CD4-positive, alpha-beta T cell (primary cell): ENCODE data around the gene CCL23. TPM values are rescaled to one million over a fixed set of nuclear protein-coding genes. Genes with fewer than 3 reads are reported as not detected.

Source experiments
- ATAC-seq: fragments of 200-7000 bp; cut with Tn5 transposase; one replicate; pipeline ENCODE4 v1.10.0; 2022; ENCODE audit warnings: mild to moderate bottlenecking; ENCODE audit not compliant: poor library complexity
- CTCF ChIA-PET: fragments of 350-600 bp; sonication (Branson Sonifier 250); formaldehyde crosslinking; loops from one replicate; lab custom pipeline; 2021; ENCODE audit warnings: antibody characterized with exemption, inconsistent platforms; lab: Charles Lee
- POLR2A ChIA-PET: fragments of 350-600 bp; sonication (Branson Sonifier 250); formaldehyde crosslinking; loops from one replicate; lab custom pipeline; 2021; ENCODE audit warnings: antibody characterized with exemption, inconsistent platforms; lab: Charles Lee
- DNase-seq, 14 experiments: peaks; one replicate each; pipeline ENCODE4 v3.0.0-alpha.2; 2013 to 2020; ENCODE audit warnings: mixed read lengths in 2 of 14
- H3K27ac ChIP-seq, 2 donors: one replicate each; pipeline versions ENCODE4 v1.5.1 to v1.7.0; 2013; ENCODE audit warnings: low read length in 2 of 2, low read depth in 1 of 2, mild to moderate bottlenecking in 1 of 2
- H3K27me3 ChIP-seq, 2 experiments: 1 replicate in 1 of 2; 2 replicates in 1 of 2; pipeline versions ENCODE4 v1.6.1 to v1.7.0; 2013; ENCODE audit warnings: low read length in 2 of 2, control low read depth in 1 of 2, mild to moderate bottlenecking in 1 of 2, moderate library complexity in 1 of 2; ENCODE audit not compliant: insufficient read depth in 2 of 2, control insufficient read depth in 1 of 2
- H3K36me3 ChIP-seq: one replicate; pipeline ENCODE4 v1.6.1; 2013; ENCODE audit warnings: low read length, control low read depth; ENCODE audit not compliant: insufficient read depth
- H3K4me1 ChIP-seq: one replicate; pipeline ENCODE4 v1.6.1; 2013; ENCODE audit warnings: low read length, control low read depth; ENCODE audit not compliant: insufficient read depth
- H3K4me3 ChIP-seq: one replicate; pipeline ENCODE4 v1.5.1; 2013; ENCODE audit warnings: mild to moderate bottlenecking, low read length, moderate library complexity
- H3K9me3 ChIP-seq, 2 experiments: 1 replicate in 1 of 2; 2 replicates in 1 of 2; pipeline versions ENCODE4 v1.6.1 to v1.7.0; 2013; ENCODE audit warnings: low read length in 2 of 2, mild to moderate bottlenecking in 2 of 2, control low read depth in 1 of 2, moderate library complexity in 1 of 2; ENCODE audit not compliant: control insufficient read depth in 1 of 2, insufficient read depth in 1 of 2
- H3K27ac Mint-ChIP-seq: one replicate; pipeline ENCODE4 v1.8.0; 2020; ENCODE audit warnings: mixed read lengths
- H3K27me3 Mint-ChIP-seq: one replicate; pipeline ENCODE4 v1.8.0; 2021; ENCODE audit warnings: mixed read lengths
- H3K36me3 Mint-ChIP-seq: one replicate; pipeline ENCODE4 v1.8.0; 2021; ENCODE audit warnings: low read depth, mixed read lengths
- H3K4me1 Mint-ChIP-seq: one replicate; pipeline ENCODE4 v1.8.0; 2021; ENCODE audit warnings: low read depth, mixed read lengths
- H3K4me3 Mint-ChIP-seq: one replicate; pipeline ENCODE4 v1.8.0; 2020; ENCODE audit warnings: mild to moderate bottlenecking, mixed read lengths
- H3K9me3 Mint-ChIP-seq: one replicate; pipeline ENCODE4 v1.8.0; 2020; ENCODE audit warnings: mixed read lengths
- CTCF ChIP-seq: fragments of 200-600 bp; IDR thresholded peaks from one replicate; pipeline ENCODE4 v1.8.0; 2022; ENCODE audit warnings: antibody characterized with exemption, mild to moderate bottlenecking
- intact Hi-C, 2 experiments: fragments of 100-400 bp; cut with DNase I in 1 of 2; cut with micrococcal nuclease in 1 of 2; formaldehyde crosslinking; loops; one replicate each; pipeline versions ENCODE4 v1.15.1 to v1.9.0; 2023 to 2025; cut with DNase I, micrococcal nuclease
- total RNA-seq, 174 experiments: library from RNA in 2 of 174; stranded (reverse) in 2 of 174; gene quantifications; one replicate each; pipeline ENCODE4 v1.2.3 and lab custom pipeline; 2021 to 2026

The CCL23 gene
- total RNA-seq, 2 experiments from 2014 or later = not detected

- ATAC-seq (no peak), DNase-seq (no peak)
- Mint-ChIP-seq H3K36me3 (no peaks in the 10 kb centered on the region), H3K27me3 (peaks cover 18% of the 10 kb centered on the region), H3K9me3 (no peaks in the 10 kb centered on the region), H3K4me3 (no peak overlapping the region), H3K4me1 (no peaks in the 10 kb centered on the region), H3K27ac (no peak overlapping the region)
- intact Hi-C loops = loop anchor here in 1 of 2 experiments (10.0 kb wide), 1 partner anchor 94 kb away; no protein-coding TSS in a partner anchor
- ChIA-PET POLR2A (no interaction called here), CTCF (no interaction called here)
- H3K4me1 ChIP-seq = no peaks in the 10 kb centered on the region
- TF ChIP-seq CTCF = no peak
- H3K27ac ChIP-seq = no peak overlapping the region
- H3K4me3 ChIP-seq = no peak overlapping the region
- H3K9me3 ChIP-seq = no peaks in the 10 kb centered on the region
- no peaks in the 10 kb centered on the region for H3K27me3 ChIP-seq
- no peaks in the 10 kb centered on the region for H3K36me3 ChIP-seq
These were observed 43.0 kb upstream of the CCL23 start for GRCh38 chr17:36060816-36061215.

GRCh38 chr17:36059406-36059805 is 41.6 kb upstream of the CCL23 start:
- no peak for ATAC-seq
- DNase-seq = no peak
- no peaks in the 10 kb centered on the region for H3K27me3 ChIP-seq
- intact Hi-C loops = no loop called here
- peaks cover 18% of the 10 kb centered on the region for H3K27me3 Mint-ChIP-seq
- no peak overlapping the region for H3K4me3 Mint-ChIP-seq
- H3K4me3 ChIP-seq = no peak overlapping the region
- no peaks in the 10 kb centered on the region for H3K4me1 Mint-ChIP-seq
- no peaks in the 10 kb centered on the region for H3K4me1 ChIP-seq
- H3K36me3 ChIP-seq = no peaks in the 10 kb centered on the region
- H3K27ac ChIP-seq = no peak overlapping the region
- H3K9me3 Mint-ChIP-seq = no peaks in the 10 kb centered on the region
- ChIA-PET POLR2A (no interaction called here), CTCF (no interaction called here)
- H3K27ac Mint-ChIP-seq = no peak overlapping the region
- no peak for TF ChIP-seq CTCF
- H3K36me3 Mint-ChIP-seq = no peaks in the 10 kb centered on the region
- no peaks in the 10 kb centered on the region for H3K9me3 ChIP-seq

GRCh38 chr17:36057911-36058310 is 40.1 kb upstream of the CCL23 start:
- Histone ChIP-seq H3K36me3 (no peaks in the 10 kb centered on the region), H3K4me1 (no peaks in the 10 kb centered on the region), H3K27me3 (no peaks in the 10 kb centered on the region), H3K27ac (no peak overlapping the region), H3K9me3 (no peaks in the 10 kb centered on the region), H3K4me3 (no peak overlapping the region)
- TF ChIP-seq CTCF = no peak
- intact Hi-C loops = no loop called here
- H3K27ac Mint-ChIP-seq = no peak overlapping the region
- H3K4me1 Mint-ChIP-seq = no peaks in the 10 kb centered on the region
- CTCF ChIA-PET = no interaction called here
- no peak for DNase-seq
- peaks cover 18% of the 10 kb centered on the region for H3K27me3 Mint-ChIP-seq
- H3K36me3 Mint-ChIP-seq = no peaks in the 10 kb centered on the region
- no peak overlapping the region for H3K4me3 Mint-ChIP-seq
- no peaks in the 10 kb centered on the region for H3K9me3 Mint-ChIP-seq
- POLR2A ChIA-PET = no interaction called here
- ATAC-seq = no peak
